ENCODE data around the gene DLK2.

DNA sequence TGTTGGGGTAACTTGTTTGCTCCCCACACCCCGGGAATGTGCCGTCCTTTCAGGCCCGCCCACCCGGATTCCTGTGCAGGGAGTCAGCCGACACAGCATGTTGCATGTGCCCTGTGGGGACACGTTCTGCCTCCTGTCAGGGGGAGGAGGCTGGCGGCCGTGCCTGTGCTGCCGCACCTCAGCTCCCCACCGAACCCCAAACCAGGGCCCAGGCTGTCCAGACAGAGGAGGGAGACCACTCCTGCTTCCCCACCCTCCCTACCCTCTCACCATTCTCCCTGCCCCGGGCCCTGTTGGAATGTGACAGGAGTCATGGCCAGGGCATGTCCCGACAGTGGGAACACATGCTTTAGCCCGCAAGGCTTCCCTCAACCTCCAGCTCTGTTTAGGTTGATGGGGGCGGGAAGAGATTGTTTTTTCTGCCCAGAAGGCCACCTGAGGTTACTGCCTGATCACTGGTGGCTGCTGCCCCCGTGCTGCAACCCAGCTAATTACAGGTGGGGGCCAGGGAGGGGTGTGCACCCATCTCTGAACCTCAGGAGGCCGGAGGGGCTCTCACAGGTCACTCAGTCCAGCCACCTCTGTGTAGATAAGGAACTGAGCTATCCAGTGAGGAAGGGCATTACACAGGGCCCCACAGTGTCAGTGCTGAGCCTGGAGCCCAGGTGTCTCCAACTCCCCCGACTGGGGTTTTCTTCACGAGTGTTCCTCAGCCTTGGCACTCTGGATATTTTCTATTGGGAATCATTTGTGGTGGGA is 41.2 kb upstream of the DLK2 start:
- TF ChIP-seq, protein P1, sequence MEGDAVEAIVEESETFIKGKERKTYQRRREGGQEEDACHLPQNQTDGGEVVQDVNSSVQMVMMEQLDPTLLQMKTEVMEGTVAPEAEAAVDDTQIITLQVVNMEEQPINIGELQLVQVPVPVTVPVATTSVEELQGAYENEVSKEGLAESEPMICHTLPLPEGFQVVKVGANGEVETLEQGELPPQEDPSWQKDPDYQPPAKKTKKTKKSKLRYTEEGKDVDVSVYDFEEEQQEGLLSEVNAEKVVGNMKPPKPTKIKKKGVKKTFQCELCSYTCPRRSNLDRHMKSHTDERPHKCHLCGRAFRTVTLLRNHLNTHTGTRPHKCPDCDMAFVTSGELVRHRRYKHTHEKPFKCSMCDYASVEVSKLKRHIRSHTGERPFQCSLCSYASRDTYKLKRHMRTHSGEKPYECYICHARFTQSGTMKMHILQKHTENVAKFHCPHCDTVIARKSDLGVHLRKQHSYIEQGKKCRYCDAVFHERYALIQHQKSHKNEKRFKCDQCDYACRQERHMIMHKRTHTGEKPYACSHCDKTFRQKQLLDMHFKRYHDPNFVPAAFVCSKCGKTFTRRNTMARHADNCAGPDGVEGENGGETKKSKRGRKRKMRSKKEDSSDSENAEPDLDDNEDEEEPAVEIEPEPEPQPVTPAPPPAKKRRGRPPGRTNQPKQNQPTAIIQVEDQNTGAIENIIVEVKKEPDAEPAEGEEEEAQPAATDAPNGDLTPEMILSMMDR (IDR thresholded peaks at IDR 0.05; ENCODE audit: extremely low read depth in 1 of 2, insufficient read depth in 1 of 2, low read depth in 1 of 2, low read length in 2 of 2) = peak; percentile 30 to 54
- TF ChIP-seq POLR2AphosphoS5 (IDR thresholded peaks at IDR 0.05; ENCODE audit: insufficient read depth, low read depth, low read length) (no peak), POLR2A (IDR thresholded peaks at IDR 0.05; ENCODE audit: low read depth, low read length) (no peak), JUN (IDR thresholded peaks at IDR 0.05; ENCODE audit: borderline replicate concordance, insufficient read depth, insufficient read length, low read depth) (no peak)
- TF ChIP-seq, protein P2, sequence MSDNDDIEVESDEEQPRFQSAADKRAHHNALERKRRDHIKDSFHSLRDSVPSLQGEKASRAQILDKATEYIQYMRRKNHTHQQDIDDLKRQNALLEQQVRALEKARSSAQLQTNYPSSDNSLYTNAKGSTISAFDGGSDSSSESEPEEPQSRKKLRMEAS (IDR thresholded peaks at IDR 0.05; ENCODE audit: insufficient read depth, insufficient read length) = no peak
